ENCODE data around the gene PHKG2. TPM values are rescaled to one million over a fixed set of nuclear protein-coding genes. Genes with fewer than 3 reads are reported as not detected.

PHKG2 gene
- polyA plus RNA-seq, 1 donor (not counting 4 experiments of a cell fraction or from before 2014, with no cell fraction given) = 31.8 TPM

- Histone ChIP-seq H3K27me3 (ENCODE audit: control insufficient read depth, extremely low read depth, insufficient read depth, low read length) (no peaks in the 10 kb centered on the region), H3K27ac (ENCODE audit: control insufficient read depth, insufficient read depth, low read length) (peak overlapping the region; percentile 73), H3K4me2 (ENCODE audit: control insufficient read depth, extremely low read depth, insufficient read depth, low read depth, low read length) (peak overlapping the region; percentile 72), H4K20me1 (ENCODE audit: control insufficient read depth, extremely low read depth, insufficient read depth, low read length) (no peaks in the 10 kb centered on the region), H3K9me3 (ENCODE audit: control insufficient read depth, low read depth, low read length) (no peaks in the 10 kb centered on the region), H3K4me3 (ENCODE audit: control insufficient read depth in 2 of 3, extremely low read depth in 1 of 3, insufficient read depth in 2 of 3, low read depth in 1 of 3, low read length in 3 of 3) (peak overlapping the region; percentile 75 to 89 (median 75)), H2AFZ (ENCODE audit: control insufficient read depth, low read length) (peak overlapping the region; percentile 70), H3K79me2 (ENCODE audit: control insufficient read depth, insufficient read depth, low read length) (peaks cover 25% of the 10 kb centered on the region), H3K4me1 (ENCODE audit: control insufficient read depth, extremely low read depth, insufficient read depth, low read length) (peaks cover 17% of the 10 kb centered on the region), H3K36me3 (ENCODE audit: control insufficient read depth in 2 of 2, extremely low read depth in 1 of 2, insufficient read depth in 2 of 2, low read length in 2 of 2) (peaks cover 31 to 33% of the 10 kb centered on the region in 2 experiments), H3K9me1 (ENCODE audit: control insufficient read depth, extremely low read depth, insufficient read depth, low read length) (no peaks in the 10 kb centered on the region), H3K9ac (ENCODE audit: control insufficient read depth, extremely low read depth, insufficient read depth, low read length) (peak overlapping the region; percentile 84)
- FAIRE-seq = no peak
- TF ChIP-seq EZH2 (IDR thresholded peaks at IDR 0.05; ENCODE audit: low read length) (no peak), CTCF (optimal IDR thresholded peaks at IDR 0.05 in 1 of 3, IDR thresholded peaks at IDR 0.05 in 1 of 3, conservative IDR thresholded peaks at IDR 0.05 in 1 of 3; ENCODE audit: extremely low read depth in 1 of 3, insufficient read depth in 2 of 3, low read length in 3 of 3) (no peak)
- DNase-seq (ENCODE audit: low read depth, low spot score) = no peak
- dilution Hi-C loops (cut with MboI; ENCODE audit: extremely low pct_ligation_motif_present, low sequenced_read_pairs) = no loop called here
Observed at GRCh38 chr16:30761427-30761927, 13.3 kb downstream of the PHKG2 start.

GRCh38 chr16:30761928-30762902 is 14.0 kb downstream of the PHKG2 start, which contains the start of the genes CFAP119 and RNF40:
Gene CFAP119, minus strand, starts transcription at chr16:30762062. Its CDS starts 314 bp downstream, at chr16:30761748.
Gene RNF40, plus strand, starts transcription at chr16:30762322. Its CDS starts 224 bp downstream, at chr16:30762546.
- Histone ChIP-seq H3K79me2 (ENCODE audit: control insufficient read depth, insufficient read depth, low read length) (peaks cover 25% of the 10 kb centered on the region), H3K9me3 (ENCODE audit: control insufficient read depth, low read depth, low read length) (no peaks in the 10 kb centered on the region), H2AFZ (ENCODE audit: control insufficient read depth, low read length) (peak within 1 kb of the TSS; percentile 94), H3K4me3 (ENCODE audit: control insufficient read depth in 2 of 3, extremely low read depth in 1 of 3, insufficient read depth in 2 of 3, low read depth in 1 of 3, low read length in 3 of 3) (peak within 1 kb of the TSS; percentile 75 to 89 (median 75)), H3K4me1 (ENCODE audit: control insufficient read depth, extremely low read depth, insufficient read depth, low read length) (peaks cover 17% of the 10 kb centered on the region), H3K9me1 (ENCODE audit: control insufficient read depth, extremely low read depth, insufficient read depth, low read length) (no peaks in the 10 kb centered on the region), H3K27me3 (ENCODE audit: control insufficient read depth, extremely low read depth, insufficient read depth, low read length) (no peaks in the 10 kb centered on the region), H4K20me1 (ENCODE audit: control insufficient read depth, extremely low read depth, insufficient read depth, low read length) (no peaks in the 10 kb centered on the region), H3K4me2 (ENCODE audit: control insufficient read depth, extremely low read depth, insufficient read depth, low read depth, low read length) (peak within 1 kb of the TSS; percentile 86), H3K27ac (ENCODE audit: control insufficient read depth, insufficient read depth, low read length) (peak within 1 kb of the TSS; percentile 73), H3K36me3 (ENCODE audit: control insufficient read depth in 2 of 2, extremely low read depth in 1 of 2, insufficient read depth in 2 of 2, low read length in 2 of 2) (peaks cover 30 to 35% of the 10 kb centered on the region in 2 experiments), H3K9ac (ENCODE audit: control insufficient read depth, extremely low read depth, insufficient read depth, low read length) (peak within 1 kb of the TSS; percentile 84)
- dilution Hi-C loops (cut with MboI; ENCODE audit: extremely low pct_ligation_motif_present, low sequenced_read_pairs) = no loop called here
- DNase-seq (ENCODE audit: low read depth, low spot score) = peak; percentile 79
- FAIRE-seq = peak; percentile 81
- TF ChIP-seq EZH2 (IDR thresholded peaks at IDR 0.05; ENCODE audit: low read length) (no peak), CTCF (optimal IDR thresholded peaks at IDR 0.05 in 1 of 3, IDR thresholded peaks at IDR 0.05 in 1 of 3, conservative IDR thresholded peaks at IDR 0.05 in 1 of 3; ENCODE audit: extremely low read depth in 1 of 3, insufficient read depth in 2 of 3, low read length in 3 of 3) (no peak)

Data from keratinocyte (primary cell).